Stimulated activated CD4-positive, alpha-beta T cell treated with anti-CD3 and anti-CD28 coated beads, Interleukin-2, amount 100 ng/mL, for 24 hours (primary cell): ENCODE measurements around the gene ZNF300.
"Not testable (repeated sequence)": the region's sequence is repeated elsewhere in the genome, so short reads cannot be mapped to it uniquely, and the experiment has no call there.

Source experiments
- DNase-seq, 2 donors: peaks; one replicate each; pipeline ENCODE4 v3.0.0-alpha.2; 2020

Gene ZNF300

GRCh38 chr5:150904479-150905311, at the start of gene ZNF300:
Gene ZNF300 (minus strand): TSS chr5:150904980. CDS start chr5:150903155, 1,825 bp downstream.
- peak; percentile 33 to 56 for DNase-seq

DNA sequence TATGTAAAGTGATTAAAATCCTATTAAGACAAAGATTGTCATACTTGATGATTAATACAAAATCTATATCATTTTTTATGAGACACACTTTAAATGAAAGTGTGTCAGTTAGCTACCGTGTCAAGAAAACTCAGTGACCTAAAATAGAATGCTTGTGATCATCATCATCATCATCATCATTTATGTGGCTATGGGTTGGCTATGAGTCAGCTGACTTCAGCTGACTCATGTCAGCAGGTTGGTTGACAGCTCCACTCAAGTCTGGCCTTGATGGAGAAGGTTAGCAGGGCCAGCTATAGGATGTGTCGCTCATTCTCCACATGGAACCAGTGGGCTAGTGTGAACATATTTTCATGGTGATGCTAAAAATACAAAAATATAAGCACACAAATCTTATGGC, 43.8 kb upstream of the ZNF300 start:
- DNase-seq: no peak

DNA sequence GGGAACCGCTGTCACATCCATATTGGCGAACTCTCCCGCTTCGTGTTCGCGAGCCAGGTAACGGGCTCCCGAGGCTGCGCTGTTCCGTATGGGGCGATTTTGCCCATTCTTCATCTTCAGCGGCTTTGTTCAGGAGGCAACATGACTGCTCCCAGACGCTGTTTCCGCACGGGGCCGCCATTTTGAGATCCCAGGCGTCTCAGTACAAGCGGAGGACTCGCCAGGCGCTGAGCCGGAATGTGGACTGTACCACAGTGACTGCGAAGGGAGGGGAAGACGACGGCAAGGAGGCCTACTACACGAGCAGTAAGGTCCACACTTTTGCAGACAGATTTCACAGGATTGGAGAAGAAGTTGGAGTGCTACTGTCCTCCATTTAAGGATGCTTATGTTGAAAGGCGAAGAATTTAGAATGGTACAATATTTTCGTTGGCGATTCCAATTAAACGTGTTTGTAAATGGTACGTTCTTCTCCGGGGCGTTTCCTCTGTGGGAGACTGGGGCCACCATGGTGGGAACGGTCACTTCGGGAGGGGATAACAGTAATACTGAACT, 41.6 kb upstream of the ZNF300 start:
- DNase-seq: no peak

GRCh38 chr5:150945947-150946346, 41.2 kb upstream of the ZNF300 start:
- DNase-seq: no peak

- DNase-seq: no peak
These were observed 40.7 kb upstream of the ZNF300 start for GRCh38 chr5:150945486-150945885.

- no peak for DNase-seq
These were observed 26.7 kb upstream of the ZNF300 start for GRCh38 chr5:150931368-150931965.

DNA sequence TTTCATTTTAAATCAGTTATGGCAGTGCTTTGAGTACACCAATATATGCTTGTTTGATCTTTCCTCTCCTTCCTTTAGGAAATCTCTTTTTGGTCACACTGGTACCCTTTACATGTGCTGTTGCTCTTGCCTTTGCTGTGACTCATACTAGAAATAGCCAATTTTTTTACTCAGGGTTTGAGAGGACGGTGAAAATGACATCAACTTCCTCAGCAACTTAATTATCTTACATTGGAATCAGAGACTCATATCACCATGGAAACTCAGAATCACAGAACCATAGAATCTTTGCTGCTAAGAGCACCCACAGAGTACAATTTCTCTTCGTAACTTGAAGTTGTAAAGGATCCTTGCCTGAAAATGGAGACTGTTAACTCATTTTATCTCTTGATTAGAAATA, 13.8 kb upstream of the ZNF300 start:
- no peak for DNase-seq

DNA sequence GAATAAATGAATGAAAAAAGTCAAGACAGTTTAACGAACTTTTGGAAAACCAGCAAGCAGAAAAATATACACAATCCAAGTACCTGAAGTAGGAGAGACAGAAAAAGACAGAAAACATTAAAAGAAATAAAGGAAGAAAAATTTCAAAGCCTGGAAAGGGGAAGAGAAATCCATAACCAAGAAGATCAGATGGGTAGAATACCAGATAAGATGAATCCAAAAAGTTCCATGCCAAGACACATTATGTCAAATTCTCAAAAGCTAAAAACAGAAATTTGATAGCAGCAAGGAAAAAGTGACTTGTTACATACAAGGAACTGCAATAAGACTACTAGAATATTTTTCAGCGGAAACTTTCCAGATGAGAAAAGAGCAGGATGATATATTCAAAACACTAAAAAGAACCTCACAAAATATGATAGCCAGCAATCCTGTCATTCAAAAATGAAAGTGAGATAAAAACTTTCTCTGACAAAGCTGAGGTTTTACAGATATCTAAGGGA, 7.6 kb upstream of the ZNF300 start:
- no peak for DNase-seq

- no peak for DNase-seq
These were observed 518 bp upstream of the ZNF300 start for GRCh38 chr5:150905312-150905683.

DNA sequence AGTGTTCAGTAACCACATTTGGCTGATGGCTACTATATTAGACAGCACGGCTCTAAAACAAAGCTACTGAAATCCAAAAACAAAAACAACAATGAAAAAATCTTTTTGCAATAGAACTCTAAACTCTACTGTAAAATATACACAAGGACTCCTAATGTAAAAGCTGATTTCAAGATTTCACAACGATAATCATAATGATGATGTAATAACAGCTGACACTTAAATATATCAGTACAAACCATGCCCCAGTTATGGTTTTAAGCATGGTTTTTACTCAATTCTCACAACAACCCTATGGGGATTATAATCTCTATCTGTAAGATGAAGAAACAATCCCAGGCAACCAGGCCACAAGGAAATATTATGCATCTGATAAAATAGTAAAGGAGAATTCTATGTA, 3.3 kb downstream of the ZNF300 start:
- DNase-seq: no peak

DNA sequence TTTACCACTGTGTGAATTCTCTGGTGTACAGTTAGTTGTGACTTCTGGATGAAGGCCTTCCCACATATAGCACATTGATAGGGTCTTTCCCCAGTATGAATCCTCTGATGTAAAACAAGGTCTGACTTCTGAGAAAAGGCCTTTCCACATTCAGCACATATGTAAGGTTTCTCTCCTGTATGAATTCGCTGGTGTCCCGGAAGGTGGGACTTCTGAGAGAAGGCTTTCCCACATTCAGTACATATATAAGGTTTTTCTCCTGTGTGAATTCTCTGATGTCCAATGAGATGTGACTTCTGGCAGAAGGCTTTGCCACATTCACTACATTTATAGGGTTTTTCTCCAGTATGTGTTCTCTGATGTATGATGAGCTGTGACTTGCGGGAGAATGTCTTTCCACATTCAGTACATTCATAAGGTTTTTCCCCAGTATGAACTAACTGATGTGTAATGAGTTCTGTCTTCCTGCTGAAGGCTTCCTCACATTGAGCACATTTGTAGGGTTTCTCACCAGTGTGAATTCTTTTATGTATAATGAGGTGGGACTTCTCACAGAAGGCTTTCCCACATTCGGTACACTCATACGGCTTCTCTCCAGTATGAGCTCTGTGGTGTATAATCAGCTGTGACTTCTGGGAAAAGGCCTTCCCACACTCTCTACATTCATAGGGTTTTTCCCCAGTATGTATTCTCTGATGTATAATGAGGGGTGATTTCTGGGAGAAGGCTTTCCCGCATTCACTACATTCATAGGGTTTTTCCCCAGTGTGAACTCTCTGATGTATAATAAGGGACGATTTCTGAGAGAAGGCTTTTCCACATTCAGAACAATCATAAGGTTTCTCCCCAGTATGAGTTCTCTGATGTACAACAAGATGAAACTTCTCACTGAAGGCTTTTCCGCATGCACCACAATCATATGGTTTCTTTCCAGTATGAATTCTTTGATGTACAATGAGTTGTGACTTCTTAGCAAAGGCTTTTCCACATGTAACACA, 9.1 kb downstream of the ZNF300 start:
- DNase-seq: no peak

GRCh38 chr5:150879358-150879757, 25.4 kb downstream of the ZNF300 start:
- DNase-seq: no peak

GRCh38 chr5:150862070-150862469, 42.7 kb downstream of the ZNF300 start:
- no peak for DNase-seq

- no peak for DNase-seq
These were observed 44.4 kb downstream of the ZNF300 start for GRCh38 chr5:150860246-150860821.

GRCh38 chr5:150856700-150857099, 48.1 kb downstream of the ZNF300 start:
- not testable (repeated sequence) for DNase-seq

DNA sequence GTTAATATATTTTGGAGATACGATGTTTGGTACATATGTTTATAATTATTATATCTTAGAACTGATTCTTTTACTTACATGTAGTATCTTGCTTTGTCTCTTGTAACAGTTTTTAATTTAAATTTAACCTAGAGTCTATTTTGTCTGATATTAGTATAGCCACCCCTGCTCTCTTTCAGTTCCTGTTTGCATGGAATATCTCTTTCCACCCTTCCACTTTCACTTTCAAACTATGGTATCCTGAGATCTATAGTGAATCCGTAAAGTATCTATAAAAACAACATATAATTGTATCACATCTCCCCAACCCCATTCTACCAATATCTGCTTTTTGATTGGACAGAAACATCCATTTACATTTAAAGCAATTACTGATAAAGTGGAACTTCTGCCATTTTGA, 51.2 kb downstream of the ZNF300 start:
- DNase-seq: no peak

GRCh38 chr5:150851039-150851438, 53.7 kb downstream of the ZNF300 start:
- DNase-seq: no peak

- no peak for DNase-seq
These were observed 56.5 kb downstream of the ZNF300 start for GRCh38 chr5:150848271-150848670.

DNA sequence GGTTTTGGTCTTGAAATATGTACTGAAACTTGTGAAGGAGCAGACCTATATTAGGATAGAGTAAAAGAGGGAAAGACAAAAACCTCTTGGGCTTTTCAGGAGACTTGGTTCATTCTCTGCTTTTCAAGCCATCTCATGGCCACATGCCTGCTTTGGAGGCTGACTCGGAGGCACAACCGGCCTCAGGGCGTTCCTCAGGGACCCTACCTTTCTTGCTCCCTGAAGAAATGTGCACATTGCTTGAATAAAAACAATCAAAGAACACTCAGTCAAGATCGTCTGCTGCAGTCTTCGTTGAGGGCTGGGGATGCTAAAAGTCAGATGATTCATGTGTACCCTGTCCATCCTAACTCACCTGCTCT, 57.5 kb downstream of the ZNF300 start:
- no peak for DNase-seq

DNA sequence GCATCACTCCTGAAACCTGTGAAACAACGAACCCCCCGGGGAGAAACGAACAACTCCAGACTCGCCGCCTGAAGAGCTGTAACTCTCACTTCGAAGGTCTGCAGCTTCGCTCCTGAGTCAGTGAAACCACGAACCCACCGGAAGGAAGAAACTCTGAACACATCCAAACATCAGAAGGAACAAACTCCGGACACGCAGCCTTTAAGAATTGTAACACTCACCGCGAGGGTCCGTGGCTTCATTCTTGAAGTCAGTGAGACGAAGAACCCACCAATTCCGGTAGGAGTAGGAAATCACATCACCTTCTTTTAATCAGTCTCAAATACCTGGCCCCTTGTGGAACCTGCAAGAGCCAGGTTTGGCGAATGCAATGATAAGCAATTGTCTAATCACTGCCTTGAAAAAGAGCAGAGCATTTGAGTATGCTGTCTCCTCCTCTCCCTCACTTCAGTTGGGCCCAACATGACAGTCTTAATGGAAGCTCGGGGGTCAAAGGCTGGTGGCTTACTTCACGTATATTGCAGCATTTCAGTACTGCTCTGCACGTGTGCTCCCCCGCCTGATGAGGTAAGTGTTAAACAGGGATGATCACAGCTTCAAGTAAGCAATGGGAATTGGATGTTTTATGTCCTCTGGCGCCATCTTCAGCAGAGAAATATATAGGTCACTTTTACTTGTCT, 58.0 kb downstream of the ZNF300 start:
- DNase-seq: peak; percentile 51 to 60

- DNase-seq: not testable (repeated sequence)
These were observed 58.5 kb downstream of the ZNF300 start, which contains the start of gene IRGM for GRCh38 chr5:150846308-150846653. Gene IRGM (plus strand): TSS chr5:150846521. CDS start chr5:150848124, 1,603 bp downstream.
